Mesothelial cell of epicardium (in vitro differentiated cells): ENCODE measurements around the gene SAMD4B. TPM values are rescaled to one million over a fixed set of nuclear protein-coding genes. Genes with fewer than 3 reads are reported as not detected.

Source experiments
- DNase-seq, 2 experiments: peaks; one replicate each; pipeline ENCODE4 v3.0.0; 2021; ENCODE audit warnings: low spot score in 2 of 2; ENCODE audit not compliant: unreplicated experiment in 2 of 2
- H3K27ac Mint-ChIP-seq: 2 replicates; pipeline ENCODE4 v1.8.0; 2021; ENCODE audit warnings: mixed read lengths
- H3K27me3 Mint-ChIP-seq: 2 replicates; pipeline ENCODE4 v1.8.0; 2021; ENCODE audit warnings: low read depth, mixed read lengths
- H3K36me3 Mint-ChIP-seq: 2 replicates; pipeline ENCODE4 v1.8.0; 2021; ENCODE audit warnings: mixed read lengths
- H3K4me1 Mint-ChIP-seq: 2 replicates; pipeline ENCODE4 v1.8.0; 2021; ENCODE audit warnings: mixed read lengths
- H3K4me3 Mint-ChIP-seq: 2 replicates; pipeline ENCODE4 v1.8.0; 2021; ENCODE audit warnings: mild to moderate bottlenecking, moderate library complexity, mixed read lengths
- H3K9me3 Mint-ChIP-seq: 2 replicates; pipeline ENCODE4 v1.8.0; 2021; ENCODE audit warnings: mixed read lengths
- total RNA-seq: library from RNA; stranded (reverse); gene quantifications from 3 replicates; pipeline ENCODE4 v1.2.1, GENCODE V29; 2021
- TF ChIP-seq, protein P1 (sequence below): fragments of 200-600 bp; sonication (generic); IDR thresholded peaks from one replicate; pipeline ENCODE4 v1.5.0; 2021; ENCODE audit warnings: antibody characterized with exemption; ENCODE audit not compliant: unreplicated experiment

The SAMD4B gene
- total RNA-seq, 1 donor from 2014 or later, result 128 TPM

DNA sequence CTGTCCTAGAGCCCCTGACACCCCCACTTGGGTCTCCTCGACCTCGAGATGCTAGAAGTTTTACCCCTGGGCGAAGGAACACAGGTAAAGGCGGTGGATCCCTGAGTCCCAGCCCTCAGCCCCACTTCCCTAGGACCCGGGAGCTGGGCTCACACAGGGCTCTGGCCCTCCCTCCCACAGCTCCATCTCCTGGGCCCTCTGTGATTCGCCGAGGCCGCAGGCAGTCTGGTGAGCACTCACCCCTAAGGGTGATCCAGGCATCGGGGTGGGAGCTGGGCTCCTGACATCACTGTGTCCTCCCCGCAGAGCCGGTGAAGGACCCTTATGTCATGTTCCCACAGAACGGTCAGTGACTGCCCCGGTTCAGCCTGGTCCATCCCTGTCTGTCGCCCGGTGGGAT is 78.5 kb downstream of the SAMD4B start:
- Mint-ChIP-seq H3K27ac (no peak overlapping the region), H3K36me3 (peaks cover 28% of the 10 kb centered on the region), H3K27me3 (no peaks in the 10 kb centered on the region), H3K4me3 (no peak overlapping the region), H3K4me1 (no peaks in the 10 kb centered on the region), H3K9me3 (no peaks in the 10 kb centered on the region)
- no peak for DNase-seq
- TF ChIP-seq, protein P1, sequence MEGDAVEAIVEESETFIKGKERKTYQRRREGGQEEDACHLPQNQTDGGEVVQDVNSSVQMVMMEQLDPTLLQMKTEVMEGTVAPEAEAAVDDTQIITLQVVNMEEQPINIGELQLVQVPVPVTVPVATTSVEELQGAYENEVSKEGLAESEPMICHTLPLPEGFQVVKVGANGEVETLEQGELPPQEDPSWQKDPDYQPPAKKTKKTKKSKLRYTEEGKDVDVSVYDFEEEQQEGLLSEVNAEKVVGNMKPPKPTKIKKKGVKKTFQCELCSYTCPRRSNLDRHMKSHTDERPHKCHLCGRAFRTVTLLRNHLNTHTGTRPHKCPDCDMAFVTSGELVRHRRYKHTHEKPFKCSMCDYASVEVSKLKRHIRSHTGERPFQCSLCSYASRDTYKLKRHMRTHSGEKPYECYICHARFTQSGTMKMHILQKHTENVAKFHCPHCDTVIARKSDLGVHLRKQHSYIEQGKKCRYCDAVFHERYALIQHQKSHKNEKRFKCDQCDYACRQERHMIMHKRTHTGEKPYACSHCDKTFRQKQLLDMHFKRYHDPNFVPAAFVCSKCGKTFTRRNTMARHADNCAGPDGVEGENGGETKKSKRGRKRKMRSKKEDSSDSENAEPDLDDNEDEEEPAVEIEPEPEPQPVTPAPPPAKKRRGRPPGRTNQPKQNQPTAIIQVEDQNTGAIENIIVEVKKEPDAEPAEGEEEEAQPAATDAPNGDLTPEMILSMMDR, result no peak

DNA sequence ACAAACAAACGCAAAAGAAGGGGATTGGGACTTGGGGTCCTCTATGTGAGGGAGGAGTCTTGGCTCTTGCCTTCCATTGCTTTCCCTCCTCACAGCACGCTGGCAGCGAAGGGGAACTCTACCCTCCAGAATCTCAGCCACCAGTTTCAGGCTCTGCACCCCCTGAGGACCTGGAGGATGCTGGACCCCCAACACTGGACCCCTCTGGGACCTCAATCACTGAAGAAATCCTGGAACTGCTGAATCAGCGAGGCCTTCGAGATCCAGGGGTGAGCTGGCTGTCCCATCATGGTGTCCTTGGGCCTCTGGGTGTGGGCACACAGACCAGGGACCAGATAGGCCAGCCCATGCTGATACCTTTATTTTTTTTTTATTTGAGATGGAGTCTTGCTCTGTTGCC is 79.8 kb downstream of the SAMD4B start:
- H3K9me3 Mint-ChIP-seq, result no peaks in the 10 kb centered on the region
- no peaks in the 10 kb centered on the region for H3K4me1 Mint-ChIP-seq
- H3K27me3 Mint-ChIP-seq, result no peaks in the 10 kb centered on the region
- TF ChIP-seq, protein P1, result no peak
- H3K27ac Mint-ChIP-seq, result no peak overlapping the region
- H3K4me3 Mint-ChIP-seq, result no peak overlapping the region
- peaks cover 33% of the 10 kb centered on the region for H3K36me3 Mint-ChIP-seq
- no peak for DNase-seq

GRCh38 chr19:39423258-39424086 is 81.3 kb downstream of the SAMD4B start:
- H3K4me3 Mint-ChIP-seq, result no peak overlapping the region
- H3K27ac Mint-ChIP-seq, result peak overlapping the region; percentile 37
- H3K36me3 Mint-ChIP-seq, result peaks cover 31% of the 10 kb centered on the region
- DNase-seq, result no peak
- TF ChIP-seq, protein P1, result no peak
- H3K27me3 Mint-ChIP-seq, result no peaks in the 10 kb centered on the region
- peaks cover 5% of the 10 kb centered on the region for H3K4me1 Mint-ChIP-seq
- H3K9me3 Mint-ChIP-seq, result no peaks in the 10 kb centered on the region

DNA sequence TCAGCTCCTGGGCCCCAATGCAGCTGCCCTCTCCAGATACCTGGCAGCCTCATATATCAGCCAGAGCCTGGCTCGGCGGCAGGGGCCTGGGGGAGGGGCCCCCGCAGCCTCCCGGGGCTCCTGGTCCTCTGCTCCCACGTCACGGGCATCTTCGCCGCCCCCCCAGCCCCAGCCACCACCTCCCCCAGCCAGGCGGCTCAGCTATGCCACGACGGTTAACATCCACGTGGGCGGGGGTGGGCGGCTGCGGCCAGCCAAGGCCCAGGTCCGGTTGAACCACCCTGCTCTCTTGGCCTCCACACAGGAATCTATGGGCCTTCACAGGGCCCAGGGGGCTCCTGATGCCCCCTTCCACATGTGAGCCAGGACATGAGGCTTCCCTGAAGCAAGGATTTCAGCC is 82.7 kb downstream of the SAMD4B start:
- Mint-ChIP-seq H3K4me1 (peaks cover 12% of the 10 kb centered on the region), H3K36me3 (peaks cover 26% of the 10 kb centered on the region), H3K27ac (no peak overlapping the region), H3K27me3 (no peaks in the 10 kb centered on the region), H3K9me3 (no peaks in the 10 kb centered on the region), H3K4me3 (no peak overlapping the region)
- DNase-seq, result no peak
- TF ChIP-seq, protein P1, result no peak

- Mint-ChIP-seq H3K27me3 (no peaks in the 10 kb centered on the region), H3K4me3 (no peak overlapping the region), H3K9me3 (no peaks in the 10 kb centered on the region), H3K4me1 (peaks cover 12% of the 10 kb centered on the region), H3K36me3 (peaks cover 20% of the 10 kb centered on the region), H3K27ac (peak overlapping the region; percentile 1)
- TF ChIP-seq, protein P1, result no peak
- DNase-seq, result no peak
These were observed 83.5 kb downstream of the SAMD4B start for GRCh38 chr19:39425744-39426143.
